Testis (tissue), 5 donors: ENCODE results near the gene OR5H14. TPM values are rescaled to one million over a fixed set of nuclear protein-coding genes. Genes with fewer than 3 reads are reported as not detected.

ENCODE experiments used
- DNase-seq: peaks from one replicate; pipeline ENCODE4 v3.0.0-alpha.2; 2019
- H3K27ac ChIP-seq, 2 donors: fragments of 200-600 bp; sonication (generic); one replicate each; pipeline ENCODE4 v1.5.1; 2019
- H3K27me3 ChIP-seq: fragments of 200-600 bp; sonication (generic); one replicate; pipeline ENCODE4 v1.5.1; 2019
- H3K36me3 ChIP-seq: fragments of 200-600 bp; sonication (generic); one replicate; pipeline ENCODE4 v1.5.1; 2017; ENCODE audit warnings: low read depth; ENCODE audit errors: missing control alignments
- H3K4me1 ChIP-seq: fragments of 200-600 bp; sonication (generic); one replicate; pipeline ENCODE4 v1.5.1; 2019
- H3K4me3 ChIP-seq, 2 donors: fragments of 200-600 bp; sonication (generic); one replicate each; pipeline ENCODE4 v1.5.1; 2017 to 2019
- H3K9me3 ChIP-seq: fragments of 200-600 bp; sonication (generic); one replicate; pipeline ENCODE4 v1.5.1; 2017
- CTCF ChIP-seq, 3 experiments: fragments of 450-650 bp in 2 of 3; fragments of 200-600 bp in 1 of 3; sonication (generic) in 1 of 3; IDR thresholded peaks; one replicate each; pipeline ENCODE4 v1.5.1; 2016 to 2019; ENCODE audit warnings: antibody characterized with exemption in 3 of 3, mild to moderate bottlenecking in 2 of 3, moderate library complexity in 1 of 3
- POLR2A ChIP-seq: fragments of 450-650 bp; IDR thresholded peaks from one replicate; pipeline ENCODE4 v1.6.1; 2017; ENCODE audit warnings: antibody characterized with exemption, mild to moderate bottlenecking, moderate library complexity
- WGBS, 2 donors: methylation state at CpG; one replicate each; pipeline ENCODE4 v1.1.5; 2018; 5-methylcytosine and 5-hydroxymethylcytosine counted together
- intact Hi-C: fragments of 100-400 bp; cut with DNase I; formaldehyde crosslinking; loops from one replicate; pipeline ENCODE4 v1.15.1; 2023; ENCODE audit warnings: low total_unique reads
- long read RNA-seq, 2 donors: transcript quantifications; one replicate each; lab custom pipeline, GENCODE V29; 2026
- polyA plus RNA-seq: library from polyadenylated mRNA; stranded (reverse); fragments of 350-450 nt; fragmentation: Illumina TruSeq; extraction: RNeasy Lipid Tissue Mini Kit (QIAGEN cat#74804); gene quantifications from one replicate; pipeline ENCODE4 v1.2.3, GENCODE V29; 2014; ENCODE audit warnings: low read depth, low replicate concordance; ENCODE audit not compliant: insufficient read depth
- total RNA-seq, 2 donors: library from RNA; depleted of rRNA; stranded (reverse); fragments of >200 nt; gene quantifications; one replicate each; pipeline ENCODE4 v1.2.3, GENCODE V29; 2016

Gene OR5H14
- total RNA-seq (under 1 TPM; 0.06 to 0.16 TPM), polyA plus RNA-seq (0.41 TPM)
- long read RNA-seq, donor 1, result 0 reads
- long read RNA-seq, donor 2, result 0 reads

- no peak within 1 kb of the TSS for H3K4me3 ChIP-seq
- H3K36me3 ChIP-seq, result no peaks in the 10 kb centered on the region
- no peaks in the 10 kb centered on the region for H3K4me1 ChIP-seq
- H3K9me3 ChIP-seq, result no peaks in the 10 kb centered on the region
- WGBS, 2 donors, result 67 to 72% methylated on average over 1 of the region's 1 CpG
- no peak within 1 kb of the TSS for H3K27ac ChIP-seq
- no peaks in the 10 kb centered on the region for H3K27me3 ChIP-seq
- TF ChIP-seq CTCF (IDR thresholded peaks at IDR 0.05), result no peak
- no peak for TF ChIP-seq POLR2A
- no peak for DNase-seq
- intact Hi-C loops, result no loop called here
Observed at GRCh38 chr3:98147179-98147578, at the start of gene OR5H14. TSS of gene OR5H14 (plus strand) at chr3:98147479. CDS start at chr3:98149386, 1,907 bp downstream.

- H3K27ac ChIP-seq, result no peak overlapping the region
- H3K36me3 ChIP-seq, result no peaks in the 10 kb centered on the region
- H3K4me3 ChIP-seq, result no peak overlapping the region
- H3K27me3 ChIP-seq, result no peaks in the 10 kb centered on the region
- H3K4me1 ChIP-seq, result no peaks in the 10 kb centered on the region
- H3K9me3 ChIP-seq, result no peaks in the 10 kb centered on the region
- intact Hi-C loops, result no loop called here
- TF ChIP-seq POLR2A (no peak), CTCF (IDR thresholded peaks at IDR 0.05) (no peak)
- DNase-seq, result no peak
- 70 to 83% methylated on average over 4 of the region's 4 CpGs for WGBS, 2 donors
Observed at GRCh38 chr3:98099848-98100247, 47.4 kb upstream of the OR5H14 start.

GRCh38 chr3:98108162-98108561 is 39.1 kb upstream of the OR5H14 start:
- WGBS, 2 donors, result 0 to 32% methylated on average over 1 of the region's 1 CpG
- Histone ChIP-seq H3K36me3 (no peaks in the 10 kb centered on the region), H3K4me1 (no peaks in the 10 kb centered on the region), H3K27ac (no peak overlapping the region), H3K27me3 (no peaks in the 10 kb centered on the region), H3K9me3 (no peaks in the 10 kb centered on the region), H3K4me3 (no peak overlapping the region)
- no peak for DNase-seq
- intact Hi-C loops, result no loop called here
- TF ChIP-seq POLR2A (no peak), CTCF (IDR thresholded peaks at IDR 0.05) (no peak)

GRCh38 chr3:98109807-98110549 is 37.3 kb upstream of the OR5H14 start:
- Histone ChIP-seq H3K9me3 (no peaks in the 10 kb centered on the region), H3K27ac (no peak overlapping the region), H3K36me3 (no peaks in the 10 kb centered on the region), H3K27me3 (no peaks in the 10 kb centered on the region), H3K4me1 (no peaks in the 10 kb centered on the region), H3K4me3 (no peak overlapping the region)
- WGBS, 2 donors, result 89 to 95% methylated on average over 4 of the region's 4 CpGs
- TF ChIP-seq POLR2A, result no peak
- no peak for TF ChIP-seq CTCF (IDR thresholded peaks at IDR 0.05)
- intact Hi-C loops, result no loop called here
- no peak for DNase-seq

GRCh38 chr3:98110550-98110908 is 36.8 kb upstream of the OR5H14 start:
- TF ChIP-seq POLR2A (no peak), CTCF (IDR thresholded peaks at IDR 0.05) (no peak)
- intact Hi-C loops, result no loop called here
- Histone ChIP-seq H3K4me3 (no peak overlapping the region), H3K9me3 (no peaks in the 10 kb centered on the region), H3K4me1 (no peaks in the 10 kb centered on the region), H3K36me3 (no peaks in the 10 kb centered on the region), H3K27ac (no peak overlapping the region), H3K27me3 (no peaks in the 10 kb centered on the region)
- DNase-seq, result no peak
